Measurements from ENCODE around the gene LCN15. TPM values are rescaled to one million over a fixed set of nuclear protein-coding genes. Genes with fewer than 3 reads are reported as not detected.

The LCN15 gene
- total and polyA plus RNA-seq, 2 of the 4 experiments (the other 2 are of a cell fraction) = not detected

DNA sequence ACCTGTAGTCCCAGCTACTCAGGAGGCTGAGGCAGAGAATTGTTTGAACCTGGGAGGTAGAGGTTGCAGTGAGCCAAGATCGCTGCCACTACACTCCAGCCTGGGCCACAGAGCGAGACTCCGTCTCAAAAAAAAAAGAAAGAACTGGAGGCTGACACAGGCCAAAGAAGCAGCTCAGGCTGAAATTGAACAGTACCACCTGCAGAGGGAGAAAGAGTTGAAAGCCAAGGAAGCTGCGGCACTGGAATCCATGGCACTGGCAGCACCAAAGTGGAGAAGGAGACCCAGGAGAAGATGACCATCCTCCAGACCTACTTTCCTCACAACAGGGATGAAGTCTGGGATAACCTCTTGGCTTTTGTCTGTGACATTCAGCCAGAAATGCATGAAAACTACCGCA is 15.5 kb upstream of the LCN15 start:
- H2AK9ac ChIP-seq (replicated peaks; ENCODE audit: low read depth, low read length, poor library complexity) = no peak overlapping the region
- no peak for DNase-seq
- H3K18ac ChIP-seq (ENCODE audit: low read depth, low read length) = no peak overlapping the region
- no peak overlapping the region for H3K27ac ChIP-seq (ENCODE audit: insufficient read depth, low read length)
- no peak overlapping the region for H2BK5ac ChIP-seq (ENCODE audit: low read depth, low read length, poor library complexity, severe bottlenecking)
- no peak overlapping the region for H3K4ac ChIP-seq (ENCODE audit: low read depth, low read length)
- H3K79me1 ChIP-seq (ENCODE audit: low read depth in 1 of 2, low read length in 2 of 2) = no peaks in the 10 kb centered on the region
- dilution Hi-C loops (cut with HindIII; ENCODE audit: low sequenced_read_pairs, unreplicated experiment) (no loop called here), in situ Hi-C loops (cut with MboI; ENCODE audit: low sequenced_read_pairs) (loop anchor here (10.0 kb wide), 1 partner anchor 255 kb away; the partner anchor contains the start of gene FUT7), intact Hi-C loops (cut with micrococcal nuclease) (loop anchor here (2.0 kb wide), 1 partner anchor 13 kb away; no protein-coding TSS in a partner anchor)
- CTCF ChIA-PET = interaction anchor here (1.3 kb wide), 1 partner anchor 11 kb away, joined by 4 read pairs; the partner anchor contains the start of gene TMEM141
- H2BK15ac ChIP-seq (ENCODE audit: low read depth, low read length) = no peak overlapping the region
- no peak overlapping the region; the same call in 1 of the 2 replicates for H3K56ac ChIP-seq (ENCODE audit: extremely low read depth, insufficient read depth, low read length)
- H2AK5ac ChIP-seq (ENCODE audit: low read depth, low read length) = no peak overlapping the region
- no TSS peak for BruUV-seq (replicated peaks)
- H3K9me3 ChIP-seq (ENCODE audit: control insufficient read depth, insufficient read depth, low read length) = no peaks in the 10 kb centered on the region
- H3K9me1 ChIP-seq (ENCODE audit: insufficient read depth, low read length) = no peaks in the 10 kb centered on the region
- no peak overlapping the region for H3K14ac ChIP-seq (replicated peaks; ENCODE audit: low read depth, low read length)
- no peak overlapping the region for H3K9ac ChIP-seq (ENCODE audit: low read depth, low read length)
- TF ChIP-seq, protein P1, sequence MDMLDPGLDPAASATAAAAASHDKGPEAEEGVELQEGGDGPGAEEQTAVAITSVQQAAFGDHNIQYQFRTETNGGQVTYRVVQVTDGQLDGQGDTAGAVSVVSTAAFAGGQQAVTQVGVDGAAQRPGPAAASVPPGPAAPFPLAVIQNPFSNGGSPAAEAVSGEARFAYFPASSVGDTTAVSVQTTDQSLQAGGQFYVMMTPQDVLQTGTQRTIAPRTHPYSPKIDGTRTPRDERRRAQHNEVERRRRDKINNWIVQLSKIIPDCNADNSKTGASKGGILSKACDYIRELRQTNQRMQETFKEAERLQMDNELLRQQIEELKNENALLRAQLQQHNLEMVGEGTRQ (IDR thresholded peaks at IDR 0.05; ENCODE audit: low read depth, low read length) = no peak
- no peak for TF ChIP-seq NFE2L2 (IDR thresholded peaks at IDR 0.05; ENCODE audit: low read depth, low read length)
- no peak for TF ChIP-seq ELK1 (IDR thresholded peaks at IDR 0.05; ENCODE audit: borderline replicate concordance, low read depth, low read length)
- no peak for TF ChIP-seq POLR2A (IDR thresholded peaks at IDR 0.05; ENCODE audit: low read depth, low read length)
- no peak for TF ChIP-seq SMC3 (IDR thresholded peaks at IDR 0.05; ENCODE audit: low read depth, low read length)
- no peak for TF ChIP-seq FOS (IDR thresholded peaks at IDR 0.05; ENCODE audit: low read depth, low read length)
- TF ChIP-seq MAZ (IDR thresholded peaks at IDR 0.05; ENCODE audit: borderline replicate concordance, low read depth, low read length) = no peak
- TF ChIP-seq MAFK (IDR thresholded peaks at IDR 0.05; ENCODE audit: low read depth, low read length) = no peak
- TF ChIP-seq CEBPB (IDR thresholded peaks at IDR 0.05; ENCODE audit: low read depth, low read length) = no peak
- no peak for TF ChIP-seq RFX5 (IDR thresholded peaks at IDR 0.05; ENCODE audit: low read depth, low read length)
- no peak overlapping the region for H4K91ac ChIP-seq (ENCODE audit: insufficient read depth, low read depth, low read length)
- no peaks in the 10 kb centered on the region for H4K20me1 ChIP-seq (ENCODE audit: insufficient read depth, low read length)
- H4K5ac ChIP-seq (ENCODE audit: low read depth, low read length) = no peak overlapping the region
- H2AFZ ChIP-seq (replicated peaks; ENCODE audit: low read length, poor library complexity) = no peak overlapping the region
- no peak for ATAC-seq (ENCODE audit: low read depth)
- no peaks in the 10 kb centered on the region for H3K36me3 ChIP-seq (ENCODE audit: control insufficient read depth, insufficient read depth, low read length)
- no peak overlapping the region for H2BK120ac ChIP-seq (ENCODE audit: low read depth, low read length)
- H4K8ac ChIP-seq (ENCODE audit: low read depth in 2 of 2, low read length in 2 of 2) = no peak overlapping the region
- POLR2A ChIA-PET (ENCODE audit: unreplicated experiment) = no interaction called here
- no peaks in the 10 kb centered on the region for H3K4me1 ChIP-seq (ENCODE audit: control insufficient read depth, insufficient read depth, low read length)
- 20% methylated on average over 1 of the region's 5 CpGs; no CpG with 5 or more reads in 1 of the 2 experiments for WGBS, 2 experiments (ENCODE audit: extremely low coverage in 2 of 2, insufficient read length in 1 of 2)
- H3K4me3 ChIP-seq (ENCODE audit: insufficient read depth, low read depth, low read length) = no peak overlapping the region
- peaks cover 48% of the 10 kb centered on the region for H3K27me3 ChIP-seq (ENCODE audit: control insufficient read depth, insufficient read depth, low read length)
- H3K4me2 ChIP-seq (ENCODE audit: low read depth, low read length) = no peak overlapping the region
- no peak overlapping the region for H2BK20ac ChIP-seq (ENCODE audit: low read depth, low read length)
- no peak overlapping the region for H3K23ac ChIP-seq (ENCODE audit: low read depth, low read length)

Measured in IMR-90 (cell line).